B cell (primary cell): ENCODE data around the gene SLC15A2. TPM values are rescaled to one million over a fixed set of nuclear protein-coding genes. Genes with fewer than 3 reads are reported as not detected.

Experiments used
- ATAC-seq: fragments of 200-7000 bp; cut with Tn5 transposase; one replicate; pipeline ENCODE4 v1.10.0; 2021; ENCODE audit warnings: low read depth, mild to moderate bottlenecking, moderate number of reproducible peaks, moderate library complexity
- CTCF ChIA-PET: fragments of 350-600 bp; sonication (Branson Sonifier 250); formaldehyde crosslinking; loops from one replicate; lab custom pipeline; 2021; ENCODE audit warnings: antibody characterized with exemption, inconsistent platforms; lab: Charles Lee
- POLR2A ChIA-PET: fragments of 350-600 bp; sonication (Branson Sonifier 250); formaldehyde crosslinking; loops from one replicate; lab custom pipeline; 2021; ENCODE audit warnings: antibody characterized with exemption; lab: Charles Lee
- DNase-seq: peaks from one replicate; pipeline ENCODE4 v3.0.0; 2013
- H2AFZ ChIP-seq: 2 replicates; pipeline ENCODE4 v1.6.1; 2012; ENCODE audit warnings: mild to moderate bottlenecking, low read depth, low read length; ENCODE audit not compliant: insufficient read depth, poor library complexity, severe bottlenecking
- H3K27ac ChIP-seq, 2 donors: 1 replicate in 1 of 2; 2 replicates in 1 of 2; pipeline ENCODE4 v1.5.1; 2012 to 2013; ENCODE audit warnings: low read length in 2 of 2, mild to moderate bottlenecking in 2 of 2, moderate library complexity in 1 of 2
- H3K27me3 ChIP-seq, 4 experiments: fragments of 200-600 bp in 1 of 4; sonication (generic) in 1 of 4; replicated peaks in 1 of 4; 1 replicate in 2 of 4; 2 replicates in 2 of 4; pipeline versions ENCODE4 v1.6.1 to v1.7.0; 2013 to 2016; ENCODE audit warnings: low read length in 3 of 4, mild to moderate bottlenecking in 2 of 4, mixed read lengths in 1 of 4, moderate library complexity in 1 of 4; ENCODE audit not compliant: insufficient read depth in 4 of 4, control insufficient read depth in 3 of 4; ENCODE audit errors: control extremely low read depth in 1 of 4
- H3K36me3 ChIP-seq, 2 experiments: replicated peaks in 1 of 2; 1 replicate in 1 of 2; 2 replicates in 1 of 2; pipeline versions ENCODE4 v1.6.1 to v1.7.1; 2013; ENCODE audit warnings: low read length in 1 of 2; ENCODE audit not compliant: insufficient read depth in 2 of 2, control insufficient read depth in 1 of 2; ENCODE audit errors: control extremely low read depth in 1 of 2, extremely low read depth in 1 of 2
- H3K4me1 ChIP-seq, 2 donors: fragments of 200-600 bp in 1 of 2; sonication (generic) in 1 of 2; 1 replicate in 1 of 2; 2 replicates in 1 of 2; pipeline versions ENCODE4 v1.5.1 to v1.6.1; 2013 to 2017; ENCODE audit warnings: low read length in 2 of 2; ENCODE audit not compliant: control insufficient read depth in 2 of 2, insufficient read depth in 2 of 2
- H3K4me2 ChIP-seq: replicated peaks from 2 replicates; pipeline ENCODE3; 2012; ENCODE audit warnings: mild to moderate bottlenecking, low read depth, low read length; ENCODE audit not compliant: poor library complexity, severe bottlenecking
- H3K4me3 ChIP-seq, 5 experiments: fragments of 200-600 bp in 1 of 5; sonication (generic) in 1 of 5; 1 replicate in 3 of 5; 2 replicates in 2 of 5; pipeline versions ENCODE4 v1.5.1 to v1.7.0; 2011 to 2016; ENCODE audit warnings: low read length in 4 of 5, mild to moderate bottlenecking in 4 of 5, low read depth in 2 of 5, control low read depth in 1 of 5, moderate library complexity in 1 of 5; ENCODE audit not compliant: insufficient read depth in 1 of 5; ENCODE audit errors: control extremely low read depth in 1 of 5, extremely low read depth in 1 of 5
- H3K79me2 ChIP-seq: fragments of 200-600 bp; sonication (generic); one replicate; pipeline ENCODE4 v1.6.0; 2016; ENCODE audit warnings: low read length; ENCODE audit not compliant: control insufficient read depth, insufficient read depth
- H3K9ac ChIP-seq: fragments of 200-600 bp; sonication (generic); 2 replicates; pipeline ENCODE4 v1.6.1; 2017; ENCODE audit warnings: mild to moderate bottlenecking, low read length, moderate library complexity
- H3K9me3 ChIP-seq, 3 donors: one replicate each; pipeline versions ENCODE4 v1.6.1 to v1.7.1; 2013; ENCODE audit warnings: low read length in 2 of 3; ENCODE audit not compliant: control insufficient read depth in 2 of 3, insufficient read depth in 1 of 3; ENCODE audit errors: control extremely low read depth in 1 of 3
- H4K20me1 ChIP-seq: 2 replicates; pipeline ENCODE4 v1.6.0; 2012; ENCODE audit warnings: mild to moderate bottlenecking, low read length; ENCODE audit not compliant: insufficient read depth, control insufficient read depth, poor library complexity, severe bottlenecking
- H3K27ac Mint-ChIP-seq: one replicate; pipeline ENCODE4 v1.8.0; 2021; ENCODE audit warnings: mixed read lengths
- H3K27me3 Mint-ChIP-seq: one replicate; pipeline ENCODE4 v1.8.0; 2021; ENCODE audit warnings: mixed read lengths
- H3K4me1 Mint-ChIP-seq: one replicate; pipeline ENCODE4 v1.8.0; 2021; ENCODE audit warnings: mixed read lengths
- H3K4me3 Mint-ChIP-seq: one replicate; pipeline ENCODE4 v1.8.0; 2021; ENCODE audit warnings: mixed read lengths
- H3K9me3 Mint-ChIP-seq: one replicate; pipeline ENCODE4 v1.8.0; 2022; ENCODE audit warnings: mixed read lengths; ENCODE audit not compliant: insufficient read depth
- EZH2 ChIP-seq: IDR thresholded peaks from 2 replicates; pipeline ENCODE4 v1.6.1; 2012; ENCODE audit warnings: borderline replicate concordance, low read depth, mild to moderate bottlenecking, moderate library complexity, low read length; ENCODE audit not compliant: insufficient read depth, poor library complexity, severe bottlenecking
- WGBS: methylation state at CpG from one replicate; pipeline ENCODE4 v1.1.5; 2013; ENCODE audit warnings: missing lambda C conversion rate; ENCODE audit not compliant: insufficient coverage; 5-methylcytosine and 5-hydroxymethylcytosine counted together
- intact Hi-C: fragments of 100-400 bp; cut with micrococcal nuclease; formaldehyde crosslinking; loops from one replicate; pipeline ENCODE4 v1.10.0; 2022
- polyA plus RNA-seq: library from polyadenylated mRNA; depleted of rRNA; stranded (reverse); fragments of >200 nt; gene quantifications from 2 replicates; pipeline ENCODE4 v1.2.3, GENCODE V29; 2012
- total RNA-seq, 2 donors: library from RNA; stranded (reverse); fragments of 120-200 nt in 1 of 2; gene quantifications; 1 replicate in 1 of 2; 2 replicates in 1 of 2; pipeline versions ENCODE4 v1.2.3 to v1.2.4, GENCODE V29; 2013 to 2022
- TF ChIP-seq, protein P1 (sequence below): fragments of 200-600 bp; IDR thresholded peaks from one replicate; pipeline ENCODE4 v1.8.0; 2022; ENCODE audit warnings: antibody characterized with exemption, mild to moderate bottlenecking

SLC15A2 gene
- total and polyA plus RNA-seq, 2 donors (not counting 1 experiment from before 2014, with no cell fraction given) = 13.1 to 16.9 TPM

DNA sequence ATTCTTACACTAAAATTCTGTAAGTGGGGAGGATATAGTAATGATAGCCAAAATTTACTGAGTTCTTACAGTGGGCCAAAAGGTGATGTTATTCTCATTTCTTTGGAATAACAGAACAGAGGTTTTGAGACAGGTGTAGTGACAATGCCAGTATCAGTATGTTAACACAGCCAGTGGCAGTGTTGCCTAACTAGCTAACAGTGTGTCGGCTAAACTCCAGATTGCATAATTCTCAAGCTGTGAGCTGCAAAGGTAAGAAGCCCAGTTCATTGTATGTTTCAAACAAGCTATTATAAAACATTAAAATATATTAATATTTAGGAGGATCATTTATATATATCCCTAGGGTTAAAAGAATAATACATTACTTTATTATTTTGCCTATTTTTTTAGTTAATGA lies 920 bp downstream of the SLC15A2 start:
- no peak overlapping the region for H2AFZ ChIP-seq
- H3K9me3 Mint-ChIP-seq = no peaks in the 10 kb centered on the region
- no peak overlapping the region for H3K9ac ChIP-seq
- H3K4me3 ChIP-seq = no peak overlapping the region
- POLR2A ChIA-PET = no interaction called here
- WGBS = no CpG with 5 or more reads among the region's 1 CpG
- peaks cover 3 to 49% of the 10 kb centered on the region in 2 experiments for H3K36me3 ChIP-seq
- ATAC-seq (no peak), DNase-seq (no peak)
- H3K27me3 ChIP-seq = no peaks in the 10 kb centered on the region
- H3K27ac ChIP-seq = no peak overlapping the region
- CTCF ChIA-PET = interaction anchor here (1.3 kb wide), 1 partner anchor 12 kb away, joined by 3 read pairs; no protein-coding TSS in a partner anchor
- no peaks in the 10 kb centered on the region for H3K4me1 Mint-ChIP-seq
- intact Hi-C loops = no loop called here
- no peak overlapping the region for H3K4me3 Mint-ChIP-seq
- H3K9me3 ChIP-seq = no peaks in the 10 kb centered on the region
- H4K20me1 ChIP-seq = no peaks in the 10 kb centered on the region
- TF ChIP-seq EZH2 = no peak
- peaks cover 4% of the 10 kb centered on the region for H3K79me2 ChIP-seq
- H3K27me3 Mint-ChIP-seq = no peaks in the 10 kb centered on the region
- peak overlapping the region; percentile 15 for H3K27ac Mint-ChIP-seq
- no peaks in the 10 kb centered on the region for H3K4me1 ChIP-seq
- H3K4me2 ChIP-seq = no peak overlapping the region

DNA sequence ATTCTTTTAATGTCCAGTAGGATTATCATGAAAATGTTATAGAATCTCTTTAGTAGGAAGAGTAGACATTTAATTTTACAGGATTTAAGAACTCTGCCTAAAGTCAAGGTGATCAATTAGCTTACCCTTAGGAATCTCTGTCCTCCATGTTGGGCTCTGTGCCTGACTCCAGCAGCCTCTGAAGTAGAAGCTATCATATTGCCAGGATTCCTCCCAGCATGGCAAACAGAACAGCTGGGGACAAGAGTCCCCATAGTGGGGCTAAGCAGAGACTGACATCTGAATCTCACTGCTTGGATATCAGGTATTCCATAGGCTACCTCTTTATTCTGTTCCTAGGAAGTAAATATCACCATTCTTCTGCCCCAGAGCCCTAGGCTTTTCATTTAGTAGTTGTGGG lies 1.5 kb downstream of the SLC15A2 start:
- intact Hi-C loops = no loop called here
- Histone ChIP-seq H4K20me1 (no peaks in the 10 kb centered on the region), H3K4me1 (no peaks in the 10 kb centered on the region), H3K4me2 (no peak overlapping the region), H3K27ac (no peak overlapping the region), H3K36me3 (peaks cover 3 to 54% of the 10 kb centered on the region in 2 experiments), H3K79me2 (peaks cover 7% of the 10 kb centered on the region), H3K9me3 (no peaks in the 10 kb centered on the region), H3K27me3 (no peaks in the 10 kb centered on the region), H2AFZ (no peak overlapping the region), H3K9ac (no peak overlapping the region), H3K4me3 (no peak overlapping the region)
- CTCF ChIA-PET = interaction anchor here (1.3 kb wide), 1 partner anchor 12 kb away, joined by 3 read pairs; no protein-coding TSS in a partner anchor
- DNase-seq (no peak), ATAC-seq (no peak)
- TF ChIP-seq, protein P1, sequence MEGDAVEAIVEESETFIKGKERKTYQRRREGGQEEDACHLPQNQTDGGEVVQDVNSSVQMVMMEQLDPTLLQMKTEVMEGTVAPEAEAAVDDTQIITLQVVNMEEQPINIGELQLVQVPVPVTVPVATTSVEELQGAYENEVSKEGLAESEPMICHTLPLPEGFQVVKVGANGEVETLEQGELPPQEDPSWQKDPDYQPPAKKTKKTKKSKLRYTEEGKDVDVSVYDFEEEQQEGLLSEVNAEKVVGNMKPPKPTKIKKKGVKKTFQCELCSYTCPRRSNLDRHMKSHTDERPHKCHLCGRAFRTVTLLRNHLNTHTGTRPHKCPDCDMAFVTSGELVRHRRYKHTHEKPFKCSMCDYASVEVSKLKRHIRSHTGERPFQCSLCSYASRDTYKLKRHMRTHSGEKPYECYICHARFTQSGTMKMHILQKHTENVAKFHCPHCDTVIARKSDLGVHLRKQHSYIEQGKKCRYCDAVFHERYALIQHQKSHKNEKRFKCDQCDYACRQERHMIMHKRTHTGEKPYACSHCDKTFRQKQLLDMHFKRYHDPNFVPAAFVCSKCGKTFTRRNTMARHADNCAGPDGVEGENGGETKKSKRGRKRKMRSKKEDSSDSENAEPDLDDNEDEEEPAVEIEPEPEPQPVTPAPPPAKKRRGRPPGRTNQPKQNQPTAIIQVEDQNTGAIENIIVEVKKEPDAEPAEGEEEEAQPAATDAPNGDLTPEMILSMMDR = no peak
- TF ChIP-seq EZH2 = no peak
- POLR2A ChIA-PET = no interaction called here
- Mint-ChIP-seq H3K27me3 (no peaks in the 10 kb centered on the region), H3K27ac (no peak overlapping the region), H3K4me3 (no peak overlapping the region), H3K4me1 (no peaks in the 10 kb centered on the region), H3K9me3 (no peaks in the 10 kb centered on the region)
